ENCODE results near the gene CES4A. TPM values are rescaled to one million over a fixed set of nuclear protein-coding genes. Genes with fewer than 3 reads are reported as not detected.

The CES4A gene
- total and polyA plus RNA-seq, 2 of the 13 experiments (the other 11 are each of a cell fraction or from before 2014, with no cell fraction given): 0.09 to 0.17 TPM

DNA sequence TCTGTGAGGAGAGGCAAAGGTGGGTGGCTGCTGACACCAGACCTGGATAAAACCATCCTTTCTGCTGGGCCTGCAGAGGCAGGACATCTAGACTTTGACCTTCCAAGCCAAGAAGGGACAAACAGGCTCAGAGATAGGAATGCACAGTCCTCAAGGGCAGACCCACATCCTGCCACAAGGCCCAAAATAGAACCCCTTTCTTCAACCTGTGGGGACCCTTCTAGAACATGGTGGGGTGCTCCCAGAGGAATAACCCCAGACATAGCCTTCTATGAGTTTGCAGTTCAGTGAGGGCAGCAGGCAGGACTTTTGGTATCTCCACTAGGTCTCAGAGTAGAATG is 36.8 kb downstream of the CES4A start (continued):
- TF ChIP-seq ZBTB7B (CRISPR knock-in tag; IDR thresholded peaks at IDR 0.05) (peak; percentile 60), KMT2A (CRISPR knock-in tag; IDR thresholded peaks at IDR 0.05) (0 out of 2 replicates have a peak, but pooled peaks have one; percentile 13), ZNF44 (CRISPR knock-in tag; IDR thresholded peaks at IDR 0.05) (0 out of 2 replicates have a peak, but pooled peaks have one; percentile 14), TEAD3 (CRISPR knock-in tag; optimal IDR thresholded peaks at IDR 0.05; ENCODE audit: borderline replicate concordance) (peak; percentile 79), ZNF501 (CRISPR knock-in tag; IDR thresholded peaks at IDR 0.05) (peak; percentile 49; the same call in 1 of the 2 replicates), GATAD2A (CRISPR knock-in tag; IDR thresholded peaks at IDR 0.05) (peak; percentile 59; the same call in 1 of the 2 replicates), ZNF205 (CRISPR knock-in tag; IDR thresholded peaks at IDR 0.05) (0 out of 2 replicates have a peak, but pooled peaks have one; percentile 17), ZFP36 (IDR thresholded peaks at IDR 0.05; ENCODE audit: borderline replicate concordance, low read depth, low read length, partially characterized antibody) (no peak), SOX5 (CRISPR knock-in tag; IDR thresholded peaks at IDR 0.05; ENCODE audit: borderline replicate concordance) (peak; percentile 17; the same call in 1 of the 2 replicates), ZNF263 (CRISPR knock-in tag; IDR thresholded peaks at IDR 0.05) (peak; percentile 37; the same call in 1 of the 2 replicates), BCL6 (CRISPR knock-in tag; IDR thresholded peaks at IDR 0.05) (0 out of 2 replicates have a peak, but pooled peaks have one; percentile 18), PAWR (CRISPR knock-in tag; IDR thresholded peaks at IDR 0.05; ENCODE audit: borderline replicate concordance) (no peak), REL (CRISPR knock-in tag; conservative IDR thresholded peaks at IDR 0.05) (no peak), ETV5 (CRISPR knock-in tag; IDR thresholded peaks at IDR 0.05; ENCODE audit: borderline replicate concordance) (peak; percentile 43; the same call in 1 of the 2 replicates), FOSL1 (CRISPR knock-in tag; IDR thresholded peaks at IDR 0.05; ENCODE audit: borderline replicate concordance) (no peak), ZNF468 (CRISPR knock-in tag; IDR thresholded peaks at IDR 0.05) (no peak), HMG20A (CRISPR knock-in tag; IDR thresholded peaks at IDR 0.05; ENCODE audit: borderline replicate concordance) (0 out of 2 replicates have a peak, but pooled peaks have one; percentile 47), SOX13 (IDR thresholded peaks at IDR 0.05) (no peak), SOX13 (CRISPR knock-in tag; conservative IDR thresholded peaks at IDR 0.05 in 1 of 2, IDR thresholded peaks at IDR 0.05 in 1 of 2) (peak in 1 of 2 experiments; percentile 31; a peak in 1 of 4 replicates), FOXO1 (CRISPR knock-in tag; IDR thresholded peaks at IDR 0.05) (no peak)
- TF ChIP-seq, protein P1, sequence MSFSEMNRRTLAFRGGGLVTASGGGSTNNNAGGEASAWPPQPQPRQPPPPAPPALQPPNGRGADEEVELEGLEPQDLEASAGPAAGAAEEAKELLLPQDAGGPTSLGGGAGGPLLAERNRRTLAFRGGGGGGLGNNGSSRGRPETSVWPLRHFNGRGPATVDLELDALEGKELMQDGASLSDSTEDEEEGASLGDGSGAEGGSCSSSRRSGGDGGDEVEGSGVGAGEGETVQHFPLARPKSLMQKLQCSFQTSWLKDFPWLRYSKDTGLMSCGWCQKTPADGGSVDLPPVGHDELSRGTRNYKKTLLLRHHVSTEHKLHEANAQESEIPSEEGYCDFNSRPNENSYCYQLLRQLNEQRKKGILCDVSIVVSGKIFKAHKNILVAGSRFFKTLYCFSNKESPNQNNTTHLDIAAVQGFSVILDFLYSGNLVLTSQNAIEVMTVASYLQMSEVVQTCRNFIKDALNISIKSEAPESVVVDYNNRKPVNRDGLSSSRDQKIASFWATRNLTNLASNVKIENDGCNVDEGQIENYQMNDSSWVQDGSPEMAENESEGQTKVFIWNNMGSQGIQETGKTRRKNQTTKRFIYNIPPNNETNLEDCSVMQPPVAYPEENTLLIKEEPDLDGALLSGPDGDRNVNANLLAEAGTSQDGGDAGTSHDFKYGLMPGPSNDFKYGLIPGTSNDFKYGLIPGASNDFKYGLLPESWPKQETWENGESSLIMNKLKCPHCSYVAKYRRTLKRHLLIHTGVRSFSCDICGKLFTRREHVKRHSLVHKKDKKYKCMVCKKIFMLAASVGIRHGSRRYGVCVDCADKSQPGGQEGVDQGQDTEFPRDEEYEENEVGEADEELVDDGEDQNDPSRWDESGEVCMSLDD (CRISPR knock-in tag; IDR thresholded peaks at IDR 0.05; ENCODE audit: borderline replicate concordance): peak; percentile 74; the same call in 1 of the 2 replicates
- TF ChIP-seq, protein P2, sequence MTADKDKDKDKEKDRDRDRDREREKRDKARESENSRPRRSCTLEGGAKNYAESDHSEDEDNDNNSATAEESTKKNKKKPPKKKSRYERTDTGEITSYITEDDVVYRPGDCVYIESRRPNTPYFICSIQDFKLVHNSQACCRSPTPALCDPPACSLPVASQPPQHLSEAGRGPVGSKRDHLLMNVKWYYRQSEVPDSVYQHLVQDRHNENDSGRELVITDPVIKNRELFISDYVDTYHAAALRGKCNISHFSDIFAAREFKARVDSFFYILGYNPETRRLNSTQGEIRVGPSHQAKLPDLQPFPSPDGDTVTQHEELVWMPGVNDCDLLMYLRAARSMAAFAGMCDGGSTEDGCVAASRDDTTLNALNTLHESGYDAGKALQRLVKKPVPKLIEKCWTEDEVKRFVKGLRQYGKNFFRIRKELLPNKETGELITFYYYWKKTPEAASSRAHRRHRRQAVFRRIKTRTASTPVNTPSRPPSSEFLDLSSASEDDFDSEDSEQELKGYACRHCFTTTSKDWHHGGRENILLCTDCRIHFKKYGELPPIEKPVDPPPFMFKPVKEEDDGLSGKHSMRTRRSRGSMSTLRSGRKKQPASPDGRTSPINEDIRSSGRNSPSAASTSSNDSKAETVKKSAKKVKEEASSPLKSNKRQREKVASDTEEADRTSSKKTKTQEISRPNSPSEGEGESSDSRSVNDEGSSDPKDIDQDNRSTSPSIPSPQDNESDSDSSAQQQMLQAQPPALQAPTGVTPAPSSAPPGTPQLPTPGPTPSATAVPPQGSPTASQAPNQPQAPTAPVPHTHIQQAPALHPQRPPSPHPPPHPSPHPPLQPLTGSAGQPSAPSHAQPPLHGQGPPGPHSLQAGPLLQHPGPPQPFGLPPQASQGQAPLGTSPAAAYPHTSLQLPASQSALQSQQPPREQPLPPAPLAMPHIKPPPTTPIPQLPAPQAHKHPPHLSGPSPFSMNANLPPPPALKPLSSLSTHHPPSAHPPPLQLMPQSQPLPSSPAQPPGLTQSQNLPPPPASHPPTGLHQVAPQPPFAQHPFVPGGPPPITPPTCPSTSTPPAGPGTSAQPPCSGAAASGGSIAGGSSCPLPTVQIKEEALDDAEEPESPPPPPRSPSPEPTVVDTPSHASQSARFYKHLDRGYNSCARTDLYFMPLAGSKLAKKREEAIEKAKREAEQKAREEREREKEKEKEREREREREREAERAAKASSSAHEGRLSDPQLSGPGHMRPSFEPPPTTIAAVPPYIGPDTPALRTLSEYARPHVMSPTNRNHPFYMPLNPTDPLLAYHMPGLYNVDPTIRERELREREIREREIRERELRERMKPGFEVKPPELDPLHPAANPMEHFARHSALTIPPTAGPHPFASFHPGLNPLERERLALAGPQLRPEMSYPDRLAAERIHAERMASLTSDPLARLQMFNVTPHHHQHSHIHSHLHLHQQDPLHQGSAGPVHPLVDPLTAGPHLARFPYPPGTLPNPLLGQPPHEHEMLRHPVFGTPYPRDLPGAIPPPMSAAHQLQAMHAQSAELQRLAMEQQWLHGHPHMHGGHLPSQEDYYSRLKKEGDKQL (CRISPR knock-in tag; IDR thresholded peaks at IDR 0.05; ENCODE audit: low read depth): no peak
- TF ChIP-seq, protein P3, sequence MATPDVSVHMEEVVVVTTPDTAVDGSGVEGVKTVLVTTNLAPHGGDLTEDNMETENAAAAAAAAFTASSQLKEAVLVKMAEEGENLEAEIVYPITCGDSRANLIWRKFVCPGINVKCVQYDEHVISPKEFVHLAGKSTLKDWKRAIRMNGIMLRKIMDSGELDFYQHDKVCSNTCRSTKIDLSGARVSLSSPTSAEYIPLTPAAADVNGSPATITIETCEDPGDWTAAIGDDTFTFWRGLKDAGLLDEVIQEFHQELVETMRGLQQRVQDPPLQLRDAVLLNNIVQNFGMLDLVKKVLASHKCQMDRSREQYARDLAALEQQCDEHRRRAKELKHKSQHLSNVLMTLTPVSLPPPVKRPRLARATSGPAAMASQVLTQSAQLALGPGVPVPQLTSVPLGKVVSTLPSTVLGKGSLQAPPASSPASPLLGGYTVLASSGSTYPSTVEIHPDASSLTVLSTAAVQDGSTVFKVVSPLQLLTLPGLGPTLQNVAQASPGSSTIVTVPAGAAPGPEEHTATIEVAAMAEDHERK (CRISPR knock-in tag; IDR thresholded peaks at IDR 0.05; ENCODE audit: low read depth): no peak
